ENCODE measurements around the gene RNF38.
"Not testable (repeated sequence)": the region's sequence is repeated elsewhere in the genome, so short reads cannot be mapped to it uniquely, and the experiment has no call there.

The RNF38 gene

DNA sequence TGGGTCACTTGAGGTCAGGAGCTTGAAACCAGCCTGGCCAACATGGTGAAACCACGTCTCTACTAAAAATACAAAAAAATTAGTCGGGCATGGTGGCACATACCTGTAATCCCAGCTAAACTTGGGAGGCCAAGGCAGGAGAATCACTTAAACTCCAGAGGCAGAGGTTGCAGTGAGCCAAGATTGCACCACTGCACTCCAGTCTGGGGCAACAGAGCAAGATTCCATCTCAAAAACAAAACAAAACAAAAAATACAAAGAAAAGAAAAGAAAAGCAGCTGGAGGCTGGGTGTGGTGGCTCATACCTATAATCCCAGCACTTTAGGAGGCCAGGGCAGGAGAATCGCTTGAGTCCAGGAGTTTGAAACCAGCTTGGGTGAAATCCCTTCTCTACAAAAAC lies 105.1 kb downstream of the RNF38 start:
- DNase-seq (ENCODE audit: low read depth in 3 of 3), result not testable (repeated sequence)

DNA sequence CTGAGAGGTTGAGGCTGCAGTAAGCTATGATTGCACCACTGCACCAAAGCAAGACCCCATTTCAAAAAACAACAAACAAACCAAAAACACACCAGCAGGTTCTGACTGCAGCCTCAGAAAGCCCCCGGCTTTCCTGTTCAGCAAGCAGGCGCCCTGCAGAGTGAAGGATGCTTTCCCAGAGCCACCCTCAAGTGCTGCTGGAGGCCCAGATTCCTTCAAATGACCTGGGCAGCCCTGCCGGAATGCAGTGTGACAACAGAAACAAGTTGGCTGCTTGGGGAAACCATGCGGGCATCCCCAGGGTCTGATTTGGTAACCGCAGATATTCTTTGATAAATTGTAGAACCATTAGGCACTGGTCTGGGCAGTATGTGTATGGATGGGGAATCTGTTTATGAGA lies 106.2 kb downstream of the RNF38 start:
- DNase-seq (ENCODE audit: low read depth in 3 of 3), result no peak

DNA sequence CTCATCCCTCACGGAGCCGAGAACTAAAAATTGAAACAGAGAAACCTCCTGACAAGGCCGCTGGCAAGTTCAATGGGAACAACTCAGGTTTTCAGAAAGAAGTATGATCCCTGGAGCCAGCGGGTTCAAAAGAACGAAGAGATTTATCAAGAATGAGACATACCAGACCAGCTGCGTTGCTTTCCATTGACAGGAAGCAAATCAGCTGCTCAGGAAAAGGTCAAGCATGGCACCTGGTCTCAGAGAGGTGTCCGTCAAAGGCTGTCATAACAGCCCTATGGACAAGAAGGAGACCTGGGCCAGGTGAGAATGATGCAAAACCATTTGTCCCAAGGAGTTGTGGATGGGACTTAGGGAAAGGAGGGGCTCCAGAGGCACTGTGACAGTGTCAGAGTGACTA lies 106.9 kb downstream of the RNF38 start:
- no peak for DNase-seq (ENCODE audit: low read depth in 3 of 3)

DNA sequence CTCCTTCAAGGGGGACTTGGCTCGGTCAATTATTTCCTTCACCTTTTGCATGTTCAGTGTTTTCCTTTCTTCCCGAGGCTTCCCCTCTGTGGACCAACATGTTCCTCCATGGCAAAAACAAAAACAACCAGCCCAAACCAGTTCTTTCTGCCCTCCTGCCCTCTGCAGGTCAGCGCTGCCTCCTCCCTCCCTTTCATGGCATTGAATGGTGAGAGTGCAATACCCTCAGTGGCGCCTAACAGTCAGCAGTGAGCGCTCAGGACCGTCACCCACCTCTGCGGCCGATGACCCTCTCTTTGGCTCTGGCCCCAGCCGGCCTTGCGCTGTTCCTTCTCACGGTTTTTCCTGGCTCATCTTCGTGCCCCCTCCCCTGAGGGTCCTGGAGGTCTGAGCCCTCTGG lies 107.4 kb downstream of the RNF38 start:
- DNase-seq (ENCODE audit: low read depth in 3 of 3), result no peak

DNA sequence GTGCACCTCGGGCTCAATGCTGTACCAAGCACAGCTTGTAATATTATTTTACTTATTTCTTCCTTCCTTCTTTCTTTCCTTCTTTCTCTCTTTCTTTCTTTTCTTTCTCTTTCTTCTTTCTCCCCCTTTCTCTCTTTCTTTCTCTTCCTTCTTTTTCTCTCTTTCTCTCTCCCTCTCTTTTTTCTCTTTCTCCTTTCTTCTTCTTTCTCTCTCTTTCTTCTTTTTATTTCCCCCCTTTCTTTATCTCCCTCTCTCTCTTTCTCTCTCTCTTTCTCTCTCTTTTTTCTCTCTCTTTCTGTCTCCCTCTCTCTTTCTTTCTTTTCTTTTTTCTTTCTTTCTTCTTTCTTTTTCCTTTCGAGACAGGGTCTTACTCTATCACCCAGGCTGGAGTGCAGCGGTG lies 109.1 kb downstream of the RNF38 start:
- no peak for DNase-seq (ENCODE audit: low read depth in 3 of 3)

DNA sequence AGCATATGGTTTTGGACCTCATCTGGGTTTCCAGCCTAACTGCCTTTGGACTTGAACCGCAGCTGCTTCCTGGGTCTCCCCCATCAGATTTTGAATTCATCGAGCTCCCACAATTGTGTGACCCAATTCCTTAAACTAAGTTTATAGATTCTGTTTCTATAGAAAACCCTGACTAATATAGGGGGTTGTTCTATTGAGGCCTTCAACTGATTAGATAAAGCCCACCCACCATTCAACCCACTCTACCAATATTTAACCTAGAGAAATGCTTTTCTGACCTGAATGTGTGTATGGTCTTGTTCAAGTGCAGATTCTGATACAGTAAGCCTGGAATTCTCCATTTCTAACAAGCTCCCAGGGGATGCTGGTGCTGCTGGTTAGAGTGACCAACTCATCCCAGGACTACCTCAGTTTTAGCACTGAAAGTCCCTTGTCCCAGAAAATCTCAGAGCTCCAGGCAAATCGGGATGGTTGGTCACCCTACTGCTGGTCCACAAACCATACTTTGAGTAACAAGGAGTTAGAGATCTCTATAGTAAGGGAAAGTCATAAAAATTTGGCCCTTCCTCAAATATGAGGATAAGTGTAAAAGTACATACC lies 110.1 kb downstream of the RNF38 start:
- no peak for DNase-seq (ENCODE audit: low read depth in 3 of 3)

DNA sequence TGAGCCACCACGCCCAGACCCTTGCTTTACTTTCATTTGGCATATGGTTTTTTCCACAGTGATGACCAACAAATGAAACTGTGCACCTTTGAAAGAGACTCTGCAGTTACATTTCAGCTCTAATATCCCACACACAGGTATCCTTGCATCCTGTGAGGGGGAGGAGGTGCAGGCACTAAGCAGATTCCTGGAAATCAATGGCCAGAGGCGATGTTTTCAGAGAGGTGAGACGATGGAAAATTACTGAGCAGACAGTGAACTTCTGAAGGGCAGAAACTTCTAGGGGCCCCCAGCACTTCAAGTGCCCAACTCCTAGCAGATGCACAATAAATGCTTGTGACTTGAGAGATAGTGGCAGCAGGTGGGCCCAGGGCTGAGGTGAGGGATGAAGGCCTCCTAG lies 112.0 kb downstream of the RNF38 start:
- DNase-seq (ENCODE audit: low read depth in 3 of 3), result no peak
